Right forelimb (tissue), 1 donor: ENCODE data around the gene UST.

Experiments
- DNase-seq: peaks from one replicate; pipeline ENCODE4 v3.0.0-alpha.2; 2018

UST gene

DNA sequence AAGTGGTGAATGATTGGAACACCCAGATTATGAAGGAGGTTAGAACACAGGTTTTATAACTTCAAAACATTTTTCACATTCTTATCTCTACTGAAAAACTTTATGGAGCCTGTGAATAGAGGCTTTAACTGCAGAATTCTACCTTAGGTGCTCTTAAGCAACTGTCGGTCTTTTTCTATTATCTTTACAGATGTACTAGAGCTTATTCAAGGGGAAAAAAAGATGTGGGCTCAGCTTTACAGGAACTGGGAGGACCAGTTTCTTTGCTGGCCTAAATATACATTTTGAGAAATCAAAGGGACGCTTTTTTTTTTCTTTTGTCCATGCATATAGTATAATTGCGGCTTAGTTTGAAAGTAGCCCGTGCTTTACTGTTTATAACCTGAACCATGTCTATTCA lies 58.9 kb downstream of the UST start:
- no peak for DNase-seq

DNA sequence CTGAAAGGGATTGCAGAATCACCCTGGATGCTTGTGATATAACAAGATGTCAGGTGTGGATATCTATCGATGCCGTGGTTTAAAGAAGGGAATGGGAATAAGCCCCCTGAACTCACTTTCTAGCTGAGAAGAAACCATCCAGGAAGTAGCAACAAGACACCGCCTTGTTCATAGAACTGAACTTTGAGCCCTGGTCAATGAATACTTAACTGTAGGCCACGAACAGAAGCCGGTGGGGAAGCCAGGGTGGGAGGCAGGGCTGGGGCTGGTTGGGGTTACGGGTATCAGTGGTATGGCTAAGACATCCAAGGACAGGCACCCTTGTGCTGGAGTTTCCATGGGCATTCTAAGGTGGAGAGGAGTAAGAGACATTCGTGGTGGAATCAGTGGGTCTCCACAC lies 61.0 kb downstream of the UST start:
- no peak for DNase-seq

DNA sequence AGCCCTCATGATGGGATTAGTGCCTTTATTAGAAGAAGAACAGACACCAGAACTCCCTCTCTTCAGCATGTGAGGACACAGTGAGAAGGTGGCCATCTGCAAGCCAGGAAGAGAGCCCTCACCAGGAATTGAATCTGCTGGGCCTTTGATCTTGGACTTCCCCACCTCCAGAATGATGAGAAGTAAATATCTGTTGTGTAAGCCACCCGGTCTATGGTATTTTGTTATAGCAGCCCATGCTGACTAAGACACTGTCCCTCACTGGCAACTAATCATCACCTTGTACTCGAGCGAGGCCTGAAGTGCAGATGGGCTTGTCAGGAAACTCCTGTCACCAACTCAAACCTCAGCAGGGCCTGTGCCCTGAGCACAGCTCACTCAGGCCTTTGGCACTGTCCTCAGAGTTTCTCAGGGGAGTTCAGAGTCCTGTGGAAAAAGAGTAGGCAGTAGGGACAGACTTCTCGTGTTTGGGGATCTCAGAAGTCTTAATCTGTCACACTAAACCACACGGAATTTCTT lies 62.0 kb downstream of the UST start:
- DNase-seq, result no peak

DNA sequence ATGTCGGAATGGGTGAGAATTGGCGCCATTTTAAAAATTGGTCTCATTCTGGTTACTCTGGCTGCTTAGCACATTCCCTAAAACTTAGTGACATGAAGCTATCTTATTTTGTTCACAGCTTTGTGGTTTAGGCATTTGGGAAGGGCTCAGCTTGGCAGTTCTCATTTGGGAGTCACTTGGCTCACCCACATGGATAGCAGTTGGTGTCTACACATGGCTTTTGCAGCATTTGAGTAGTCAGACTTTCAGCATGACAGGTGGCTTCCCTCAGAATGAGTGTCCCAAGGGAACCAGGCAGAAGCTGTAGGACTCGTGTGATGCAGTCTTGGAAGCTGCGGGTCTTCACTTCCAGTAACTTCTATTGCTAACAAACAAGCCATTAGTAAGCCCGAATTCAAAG lies 64.6 kb downstream of the UST start:
- DNase-seq, result no peak

DNA sequence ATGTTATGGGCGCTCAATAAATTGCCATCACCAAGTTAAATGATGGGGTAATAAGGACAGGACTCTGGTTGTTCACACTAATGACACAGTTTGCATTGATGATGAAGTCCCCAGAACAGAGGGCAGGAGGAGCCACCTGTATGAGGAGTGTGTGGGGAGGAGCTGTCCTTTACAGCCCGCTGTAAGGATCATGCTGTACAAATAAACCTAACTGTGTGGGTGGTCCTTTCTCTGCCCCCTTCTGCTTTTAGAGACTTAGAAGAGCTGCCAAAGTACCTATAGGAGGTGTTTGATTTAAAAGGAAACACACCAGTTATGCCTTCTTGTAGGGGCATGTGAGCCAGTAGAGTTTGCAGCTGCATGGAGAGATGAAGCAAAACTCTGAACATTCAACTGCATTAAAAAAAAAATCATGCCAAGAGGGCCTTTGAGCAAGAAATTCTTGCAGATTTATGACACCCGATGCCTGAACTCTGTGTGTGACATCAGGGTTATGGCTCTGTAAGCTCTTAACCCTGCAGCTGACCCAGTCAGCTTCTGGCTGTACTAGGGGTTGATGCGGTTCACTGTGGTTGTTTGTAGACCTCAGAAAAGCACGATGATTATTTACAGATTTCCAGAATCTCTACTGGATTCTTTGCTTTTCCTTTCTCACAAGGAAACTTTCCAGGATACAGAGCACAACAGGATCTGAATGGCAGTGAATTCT lies 67.4 kb downstream of the UST start:
- DNase-seq, result no peak

DNA sequence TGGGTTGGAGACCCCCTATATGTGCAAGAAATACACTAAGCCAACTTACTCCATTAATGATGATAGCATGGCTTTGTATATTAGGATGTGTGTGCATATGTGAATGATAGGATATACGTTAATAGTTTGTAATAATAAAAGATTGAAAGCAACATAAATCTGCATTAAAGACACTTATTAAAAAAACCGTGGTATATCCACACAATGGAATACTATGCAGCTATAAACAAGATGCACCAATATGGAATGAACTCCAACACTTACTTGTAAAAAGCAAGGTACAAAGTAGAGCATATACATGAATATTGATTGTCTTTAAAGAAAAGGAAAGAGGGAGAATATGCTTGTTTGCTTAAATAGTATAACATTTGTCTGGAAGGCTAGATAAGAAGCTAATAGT lies 68.0 kb downstream of the UST start:
- DNase-seq, result no peak

DNA sequence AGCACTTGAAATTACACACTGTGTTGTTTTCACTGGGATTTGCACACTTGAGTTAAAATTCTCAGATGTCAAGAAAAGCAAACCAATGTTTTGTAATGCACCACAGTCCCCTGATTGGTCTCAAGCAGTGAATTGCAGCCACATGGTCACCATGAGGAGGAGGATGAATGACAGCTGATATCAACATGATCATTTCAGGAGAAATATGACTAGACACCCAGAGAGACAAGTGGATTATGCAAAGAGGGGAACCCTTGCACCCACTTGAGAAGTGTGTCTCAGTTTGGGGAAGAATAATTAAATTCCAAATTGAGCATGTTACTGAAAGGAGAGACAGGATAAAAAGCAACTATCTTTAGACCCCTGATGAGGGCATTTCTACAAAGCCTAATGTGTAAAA lies 69.3 kb downstream of the UST start:
- no peak for DNase-seq

DNA sequence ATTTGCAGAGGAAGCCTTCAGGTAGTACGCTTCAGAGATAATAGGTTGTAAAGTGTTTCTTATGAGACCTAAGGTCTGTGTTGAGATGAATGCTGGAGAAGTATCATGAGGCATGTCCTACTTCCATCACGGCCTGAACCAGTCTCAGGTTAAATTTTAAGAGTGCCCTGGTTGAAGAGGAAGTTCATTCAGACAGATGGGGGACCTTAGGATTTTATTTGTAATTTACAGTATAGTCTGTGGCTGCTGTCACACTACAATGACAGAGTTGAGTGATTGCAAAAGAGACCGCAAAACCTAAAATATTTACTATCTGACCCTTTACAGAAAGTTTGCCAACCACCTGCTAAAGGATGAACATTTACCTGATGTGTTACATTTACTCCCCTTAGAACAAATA lies 70.9 kb downstream of the UST start:
- no peak for DNase-seq

DNA sequence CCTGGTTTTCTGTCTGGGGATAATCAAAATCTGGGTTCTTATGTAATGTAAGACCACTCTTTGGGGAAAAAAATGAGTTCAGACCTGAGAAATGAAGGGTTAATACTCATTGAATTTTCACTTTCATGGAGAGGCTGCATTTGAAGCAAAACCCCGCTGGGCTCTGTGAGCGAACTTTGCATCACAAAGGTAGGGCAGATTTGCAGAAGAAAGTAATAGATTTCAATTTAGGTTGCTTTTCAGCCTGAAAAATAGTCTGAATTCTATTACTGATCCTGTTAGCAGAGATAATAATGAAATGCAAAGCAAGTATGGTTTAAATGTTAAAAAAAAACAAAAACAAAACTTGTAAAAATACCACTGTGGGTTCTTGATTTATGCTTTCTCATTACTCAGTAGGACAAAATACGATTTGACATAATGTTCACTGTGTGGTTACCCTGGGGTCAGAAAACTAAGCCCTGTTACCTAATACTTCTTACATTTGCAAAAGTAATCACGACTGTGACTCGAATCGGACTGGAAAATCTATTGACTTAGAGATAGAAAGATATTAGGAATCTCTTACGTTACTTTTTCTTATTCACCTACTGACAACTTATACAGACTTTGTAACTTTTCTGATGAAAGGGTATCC lies 72.2 kb downstream of the UST start:
- DNase-seq, result no peak

DNA sequence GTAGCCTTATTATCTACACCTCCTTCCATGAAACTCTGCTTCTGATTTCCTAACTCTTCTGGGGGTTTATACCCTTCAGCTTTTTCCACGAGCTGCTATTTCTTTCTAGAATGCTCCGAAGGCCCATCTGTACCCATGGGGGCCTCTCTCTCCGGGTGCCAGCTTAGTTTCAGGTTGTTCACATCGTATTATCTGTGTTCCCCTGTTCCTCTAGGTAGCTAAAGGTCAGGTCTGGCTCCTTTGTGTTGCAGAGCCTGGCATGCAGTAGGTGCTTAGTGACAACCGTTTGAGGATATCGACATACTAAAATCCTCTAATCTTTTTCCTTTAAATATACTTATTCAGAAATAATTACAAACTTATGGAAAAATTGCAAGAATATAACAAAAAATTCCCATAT lies 73.0 kb downstream of the UST start:
- DNase-seq, result no peak

DNA sequence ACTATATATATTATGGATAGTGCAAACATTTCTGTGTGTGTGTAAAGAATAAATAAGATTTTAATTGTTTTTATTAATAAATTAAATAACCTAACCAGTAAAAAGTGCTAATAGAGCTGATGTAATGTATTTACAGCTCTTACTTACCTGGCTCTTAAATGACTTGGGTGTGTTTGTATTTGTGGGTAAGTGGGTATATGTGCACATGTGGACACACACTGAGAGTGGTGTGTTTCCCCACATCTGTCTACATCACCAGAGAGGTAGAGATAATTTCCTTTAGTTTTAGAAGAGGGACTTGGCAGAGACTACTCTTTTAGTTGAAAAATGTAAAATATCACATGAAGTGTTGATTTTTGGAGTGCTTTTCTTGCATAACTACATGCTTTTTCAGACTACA lies 76.0 kb downstream of the UST start:
- DNase-seq, result no peak

DNA sequence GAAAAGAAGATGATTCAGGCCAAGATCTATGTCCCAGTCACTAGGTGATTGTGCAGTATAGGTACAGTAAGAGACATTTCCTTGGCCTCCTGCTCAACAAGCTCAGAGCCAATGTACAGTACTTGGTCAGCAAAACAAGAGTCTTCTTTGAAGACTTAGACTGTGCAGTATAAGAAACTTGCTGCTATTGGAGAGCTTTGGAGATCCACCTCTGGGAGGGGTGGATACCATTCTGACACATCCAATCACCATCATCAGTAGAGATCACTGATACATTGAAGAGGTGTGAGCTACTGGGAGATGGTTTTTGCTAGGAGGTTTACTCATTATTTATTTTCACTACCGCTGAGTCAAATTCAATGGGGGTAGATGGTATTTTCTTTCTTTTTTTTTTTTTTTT lies 77.5 kb downstream of the UST start:
- DNase-seq, result no peak

DNA sequence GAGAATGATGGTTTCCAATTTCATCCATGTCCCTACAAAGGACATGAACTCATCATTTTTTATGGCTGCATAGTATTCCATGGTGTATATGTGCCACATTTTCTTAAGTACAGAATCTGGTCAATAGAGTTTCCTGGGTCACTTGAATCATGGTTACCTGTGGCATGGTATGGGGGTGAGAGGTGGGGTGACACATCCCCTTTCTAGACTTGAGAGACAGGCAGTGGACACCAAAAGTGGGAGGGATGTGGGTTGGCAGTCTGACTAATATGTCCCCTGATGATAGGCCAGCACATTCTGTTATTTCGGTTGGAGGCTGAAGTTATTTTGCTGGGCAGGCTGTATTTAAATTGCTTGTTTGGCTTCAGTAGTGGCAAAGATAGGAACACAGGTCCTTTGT lies 78.1 kb downstream of the UST start:
- DNase-seq, result no peak

DNA sequence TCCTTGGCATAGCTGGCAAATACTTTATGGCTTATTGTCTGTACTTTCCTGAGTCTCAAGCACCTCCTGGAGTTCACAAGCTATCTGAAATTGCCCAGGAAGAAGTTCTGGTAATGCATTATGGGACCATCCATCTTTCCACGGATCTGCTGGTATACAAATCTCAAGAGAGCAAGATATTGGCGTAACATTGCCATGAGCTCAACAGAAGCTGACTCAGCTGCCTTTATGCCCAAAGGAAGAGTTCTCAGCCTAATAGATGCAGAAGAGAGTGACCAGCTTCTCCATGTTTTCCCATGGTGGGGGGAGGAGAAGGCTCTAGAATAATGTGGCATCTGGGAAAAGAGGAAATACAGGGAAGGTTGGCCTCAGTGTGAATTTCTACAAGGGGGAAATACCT lies 78.7 kb downstream of the UST start:
- DNase-seq, result no peak

DNA sequence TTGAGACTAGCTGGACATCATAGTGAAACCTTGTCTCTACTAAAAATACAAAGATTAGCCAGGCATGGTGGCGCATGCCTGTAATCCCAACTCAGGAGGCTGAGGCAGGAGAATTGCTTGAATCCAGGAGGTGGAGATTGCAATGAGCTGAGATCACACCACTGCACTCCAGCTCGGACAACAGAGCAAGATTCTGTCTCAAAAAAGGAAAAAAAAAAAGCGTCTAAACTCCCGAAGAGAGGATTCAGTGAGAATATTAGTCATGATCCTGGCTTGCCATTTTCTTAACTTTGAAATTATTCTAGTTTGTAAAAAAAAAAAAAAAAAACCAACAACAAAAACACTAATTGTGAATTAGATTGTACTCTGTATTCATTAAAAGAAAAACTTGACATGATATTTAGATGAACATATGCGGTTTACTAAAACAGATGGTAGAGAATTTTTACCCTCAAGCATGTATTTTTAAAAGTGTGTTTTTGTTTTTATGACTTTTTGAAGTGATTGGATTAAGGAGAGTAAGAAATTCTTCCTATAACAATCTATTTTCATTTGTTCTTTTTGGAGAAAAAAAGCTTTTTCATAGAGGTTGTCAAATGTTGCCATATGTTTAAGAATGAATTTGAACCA lies 80.7 kb downstream of the UST start:
- DNase-seq, result no peak

DNA sequence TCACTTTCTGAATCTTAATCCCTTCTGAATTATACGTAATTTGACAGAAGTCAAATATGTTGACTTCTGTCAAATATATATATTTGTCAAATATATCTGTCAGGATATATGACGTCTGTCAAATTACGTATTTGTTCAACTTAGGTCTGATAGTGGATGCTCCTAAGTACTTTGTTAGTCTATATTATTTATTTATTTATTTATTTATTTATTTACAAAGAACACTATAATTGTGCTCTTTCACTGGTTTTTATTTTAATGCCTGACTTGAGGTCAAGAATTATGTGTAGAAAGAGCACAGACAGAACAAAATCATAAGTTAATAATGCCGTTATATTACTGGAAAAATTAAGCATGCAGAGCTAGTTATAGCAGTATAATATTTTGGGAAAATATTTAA lies 81.2 kb downstream of the UST start:
- DNase-seq, result no peak

DNA sequence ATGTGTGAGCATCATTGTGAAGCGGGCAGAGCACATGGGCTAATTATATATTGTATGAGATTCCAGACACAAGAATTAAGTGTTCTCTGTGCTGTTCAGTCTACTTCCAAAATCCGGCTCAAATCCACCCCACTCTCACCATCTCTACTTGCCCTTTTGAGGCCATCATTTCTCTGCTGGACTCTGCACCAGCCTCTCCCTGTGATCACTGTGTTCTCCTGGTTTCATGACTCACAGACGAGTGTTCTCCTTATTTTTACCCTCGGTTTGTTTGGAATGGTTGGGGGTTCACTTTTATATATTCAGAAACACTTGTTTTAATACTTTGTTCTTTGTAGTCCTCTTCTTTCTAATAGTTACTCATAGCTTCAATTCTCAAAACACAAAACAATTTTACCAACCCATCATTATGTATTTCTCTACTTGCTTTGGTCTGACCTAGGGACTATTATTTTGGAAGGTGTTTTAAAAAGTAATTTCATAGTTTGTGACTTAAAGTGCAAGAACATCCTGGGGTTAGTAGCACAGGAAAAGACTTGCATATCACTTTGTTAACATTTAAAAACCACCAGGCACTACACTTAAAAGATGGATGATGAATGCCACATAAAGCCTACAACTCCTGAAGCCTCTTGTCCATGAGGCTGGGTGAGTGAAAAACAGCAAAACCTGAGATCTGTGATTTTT lies 82.7 kb downstream of the UST start:
- DNase-seq, result no peak

DNA sequence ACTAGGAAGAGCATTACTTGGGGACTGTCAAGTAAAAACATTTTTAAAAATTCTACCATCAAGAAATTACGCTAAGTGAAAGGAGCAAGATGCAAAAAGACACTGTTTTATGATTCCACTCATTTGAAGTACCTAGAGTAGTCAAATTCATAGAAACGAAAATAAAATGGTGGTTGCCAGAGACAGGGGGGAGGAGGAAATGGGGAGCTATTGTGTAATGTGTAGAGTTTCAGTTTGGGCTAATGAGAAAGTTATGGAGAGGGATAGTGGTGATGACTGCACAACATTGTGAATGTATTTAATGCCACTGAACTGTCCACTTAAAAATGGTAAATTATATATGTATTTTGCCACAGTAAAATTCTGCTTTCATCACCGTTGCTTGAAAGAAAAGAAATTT lies 83.8 kb downstream of the UST start:
- no peak for DNase-seq

DNA sequence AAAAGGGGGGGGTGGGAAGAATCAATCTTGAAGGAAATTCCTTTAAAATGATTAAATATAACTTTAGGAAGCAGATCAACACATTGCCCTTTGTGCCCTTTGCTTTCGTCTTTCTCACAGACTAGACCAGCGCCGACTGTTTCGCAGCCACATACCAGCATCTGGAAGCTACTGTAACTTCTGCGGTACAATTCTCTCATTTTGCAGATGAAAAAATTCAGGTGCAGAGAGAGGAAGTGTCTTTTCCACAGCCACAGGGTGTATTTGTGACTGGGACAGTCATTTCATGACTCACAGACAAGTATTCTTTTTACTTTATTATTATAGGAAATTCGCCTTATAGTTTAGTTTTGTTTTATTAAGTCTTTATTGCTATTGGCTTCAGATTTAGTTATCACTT lies 84.2 kb downstream of the UST start:
- no peak for DNase-seq

DNA sequence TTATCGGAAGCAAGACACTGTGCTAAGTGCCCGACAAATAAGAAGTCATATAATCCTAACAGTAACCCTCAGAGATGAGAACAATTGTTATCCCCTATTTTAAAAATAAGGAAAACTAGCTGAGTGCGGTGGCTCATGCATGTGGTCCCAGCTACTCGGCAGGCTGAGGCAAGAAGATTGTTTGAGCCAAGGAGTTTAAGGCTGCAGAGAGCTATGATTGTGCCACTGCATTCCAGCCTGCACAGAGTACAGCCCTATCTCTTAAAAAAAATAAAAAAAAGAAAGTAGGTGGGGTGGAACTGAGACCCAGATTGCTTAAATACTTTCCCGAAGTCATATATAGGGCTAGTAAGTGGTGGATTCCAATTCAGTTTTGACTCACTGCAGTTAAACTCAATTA lies 84.7 kb downstream of the UST start:
- no peak for DNase-seq

DNA sequence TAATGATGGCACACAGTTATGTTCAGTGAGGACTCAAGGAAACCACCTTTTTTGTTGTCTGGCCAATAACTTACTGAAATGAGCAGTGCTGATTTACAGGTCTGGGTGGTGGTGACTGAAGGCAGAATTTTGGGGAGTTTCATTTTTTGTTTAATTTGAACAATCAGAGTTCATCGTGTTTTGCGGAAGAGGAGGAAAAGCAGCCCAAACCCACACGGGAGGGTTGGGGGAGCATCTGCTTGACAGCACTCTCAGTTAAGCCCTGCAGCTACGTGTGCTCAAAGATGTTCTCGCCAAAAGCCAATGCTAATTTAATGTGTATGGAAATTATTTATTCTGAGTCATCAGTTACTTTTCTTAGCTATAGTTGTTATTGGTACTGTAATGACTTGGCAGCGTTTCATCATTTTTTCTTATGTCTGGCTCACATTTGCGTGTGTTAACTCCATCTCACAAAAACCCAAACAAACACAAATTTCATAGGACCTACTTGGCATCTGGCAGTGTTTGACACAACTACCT lies 89.2 kb downstream of the UST start:
- no peak for DNase-seq

DNA sequence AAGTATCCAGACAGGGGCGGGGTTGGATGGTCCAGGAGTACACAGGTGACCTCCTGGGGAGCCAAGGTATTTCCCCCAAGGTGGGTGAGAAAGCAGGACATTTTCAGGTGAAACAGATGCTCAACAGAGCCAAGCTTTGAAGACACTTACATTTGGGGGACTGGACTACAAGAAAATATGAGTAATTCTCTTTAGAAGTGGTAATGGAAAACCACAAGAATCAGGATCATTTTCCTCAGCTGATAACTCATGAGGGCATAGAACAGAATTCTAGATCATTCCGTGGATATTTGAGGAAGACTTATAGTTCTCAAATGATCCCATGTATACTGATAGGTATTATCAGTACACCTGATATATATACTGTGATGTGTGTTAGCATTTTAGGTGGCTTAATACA lies 89.9 kb downstream of the UST start:
- DNase-seq, result no peak

DNA sequence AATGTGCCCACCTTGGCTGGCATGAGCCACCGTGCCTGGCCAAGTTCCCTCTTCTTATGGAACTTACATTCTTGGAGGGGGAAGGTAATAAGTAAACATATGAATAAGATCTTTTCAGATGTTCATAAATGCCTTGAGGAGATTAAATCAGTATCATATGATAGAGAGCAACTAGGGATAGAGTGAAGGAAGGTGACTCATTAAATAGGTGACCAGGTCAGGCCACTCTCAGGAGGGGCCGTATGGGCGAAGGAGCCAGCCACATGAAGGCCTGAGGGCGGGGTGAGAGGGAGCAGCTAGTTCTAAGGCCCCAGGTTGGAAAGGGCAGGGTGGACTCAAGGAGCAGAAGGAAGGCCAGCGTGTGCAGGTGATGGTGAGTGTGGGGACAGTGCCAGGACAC lies 91.1 kb downstream of the UST start:
- DNase-seq, result no peak

DNA sequence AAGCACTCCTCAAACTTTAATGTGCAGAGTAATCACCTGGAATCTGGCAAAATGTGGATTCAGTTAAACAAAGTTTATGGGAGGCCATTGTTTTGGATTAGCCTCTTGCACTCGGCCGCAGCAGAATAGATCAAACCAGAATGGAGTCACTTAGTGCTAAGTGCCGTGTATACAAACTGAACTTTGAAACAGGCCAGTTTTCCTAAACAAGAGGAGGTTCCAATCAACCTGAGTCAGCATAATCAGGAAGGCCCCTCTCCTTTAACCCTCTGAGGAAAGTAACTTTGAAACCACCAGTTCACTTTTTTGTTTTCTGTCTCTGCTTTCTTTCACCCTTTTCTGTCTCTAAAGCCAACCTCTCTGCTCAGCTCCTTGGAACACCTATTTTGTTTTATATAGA lies 92.2 kb downstream of the UST start:
- DNase-seq, result no peak
